ENCODE data around the gene TBC1D17.

TBC1D17 gene

DNA sequence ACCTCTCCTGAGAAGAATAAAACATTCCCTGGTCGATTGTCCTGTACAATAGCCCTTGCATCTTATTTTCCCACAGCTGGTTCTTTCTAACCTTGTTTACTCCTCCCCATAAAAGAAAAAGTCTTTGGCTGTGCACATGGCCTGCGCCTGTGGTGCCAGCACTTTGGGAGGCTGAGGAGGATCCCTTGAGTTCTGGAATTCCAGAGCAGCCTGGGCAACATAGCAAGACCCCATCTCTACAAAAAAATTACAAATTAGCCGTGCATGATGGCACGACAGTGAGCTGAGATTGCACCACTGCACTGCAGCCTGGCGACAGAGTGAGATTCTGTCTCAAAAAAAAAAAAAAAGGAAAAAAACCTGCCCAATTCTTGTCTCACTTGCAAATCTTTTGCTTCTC is 59.0 kb downstream of the TBC1D17 start:
- no peak for TF ChIP-seq EZH2phosphoT487 (IDR thresholded peaks at IDR 0.05; ENCODE audit: borderline replicate concordance)
- TF ChIP-seq, protein P1, sequence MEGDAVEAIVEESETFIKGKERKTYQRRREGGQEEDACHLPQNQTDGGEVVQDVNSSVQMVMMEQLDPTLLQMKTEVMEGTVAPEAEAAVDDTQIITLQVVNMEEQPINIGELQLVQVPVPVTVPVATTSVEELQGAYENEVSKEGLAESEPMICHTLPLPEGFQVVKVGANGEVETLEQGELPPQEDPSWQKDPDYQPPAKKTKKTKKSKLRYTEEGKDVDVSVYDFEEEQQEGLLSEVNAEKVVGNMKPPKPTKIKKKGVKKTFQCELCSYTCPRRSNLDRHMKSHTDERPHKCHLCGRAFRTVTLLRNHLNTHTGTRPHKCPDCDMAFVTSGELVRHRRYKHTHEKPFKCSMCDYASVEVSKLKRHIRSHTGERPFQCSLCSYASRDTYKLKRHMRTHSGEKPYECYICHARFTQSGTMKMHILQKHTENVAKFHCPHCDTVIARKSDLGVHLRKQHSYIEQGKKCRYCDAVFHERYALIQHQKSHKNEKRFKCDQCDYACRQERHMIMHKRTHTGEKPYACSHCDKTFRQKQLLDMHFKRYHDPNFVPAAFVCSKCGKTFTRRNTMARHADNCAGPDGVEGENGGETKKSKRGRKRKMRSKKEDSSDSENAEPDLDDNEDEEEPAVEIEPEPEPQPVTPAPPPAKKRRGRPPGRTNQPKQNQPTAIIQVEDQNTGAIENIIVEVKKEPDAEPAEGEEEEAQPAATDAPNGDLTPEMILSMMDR (conservative IDR thresholded peaks at IDR 0.05; ENCODE audit: low read length) = no peak
- Histone ChIP-seq H3K36me3 (ENCODE audit: insufficient read depth, low read length) (no peaks in the 10 kb centered on the region), H3K4me1 (ENCODE audit: insufficient read depth, low read length, poor library complexity, severe bottlenecking) (peaks cover 18% of the 10 kb centered on the region), H3K9ac (ENCODE audit: low read depth, low read length, poor library complexity, severe bottlenecking) (no peak overlapping the region), H4K20me1 (ENCODE audit: insufficient read depth, low read length, poor library complexity, severe bottlenecking) (no peaks in the 10 kb centered on the region), H3K4me2 (ENCODE audit: low read depth, low read length, poor library complexity, severe bottlenecking) (no peak overlapping the region), H3K27me3 (ENCODE audit: insufficient read depth, low read length, poor library complexity, severe bottlenecking) (no peaks in the 10 kb centered on the region), H2AFZ (ENCODE audit: low read length) (no peak overlapping the region), H3K79me2 (ENCODE audit: insufficient read depth, low read length) (0 out of 2 replicates have a peak, but pooled peaks cover 5% of the 10 kb centered on the region), H3F3A (ENCODE audit: low read depth) (peaks cover 10% of the 10 kb centered on the region; the same call in 1 of the 2 replicates), H3K9me2 (replicated peaks; ENCODE audit: low read depth, low read length) (no peaks in the 10 kb centered on the region), H3K9me3 (ENCODE audit: insufficient read depth, low read depth, low read length) (no peaks in the 10 kb centered on the region), H3K4me3 (ENCODE audit: low read length, poor library complexity, severe bottlenecking) (no peak overlapping the region)

DNA sequence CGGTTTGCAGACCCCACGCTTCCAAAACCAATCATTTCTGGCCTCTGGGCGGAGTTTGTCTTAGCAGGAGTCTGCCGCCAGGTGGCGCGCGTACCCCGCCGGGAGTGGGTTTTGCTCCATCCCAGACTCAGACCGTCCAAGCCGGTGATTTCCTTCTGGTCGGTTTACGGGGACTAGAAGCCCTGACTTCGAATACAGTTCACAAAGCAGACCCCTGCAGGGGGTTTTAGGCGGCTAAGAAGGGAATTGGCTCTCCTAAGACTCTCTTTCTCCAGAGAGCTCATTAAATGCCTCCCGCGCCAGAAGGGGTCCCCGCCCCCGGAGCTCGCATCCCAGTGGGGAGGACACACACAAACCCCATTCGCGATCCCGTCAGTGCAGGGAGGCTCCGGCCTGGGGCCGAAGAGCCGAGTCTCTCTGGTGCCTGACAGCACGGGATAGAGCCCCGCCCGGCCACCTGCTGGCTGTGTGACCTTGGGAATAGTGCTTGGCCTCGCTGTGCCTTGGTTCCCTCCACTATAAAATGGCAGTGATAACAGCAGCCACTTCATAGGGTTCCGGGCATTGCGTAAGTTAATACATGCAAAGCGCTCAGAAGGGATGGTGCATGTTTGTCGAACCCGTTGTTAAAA is 60.4 kb downstream of the TBC1D17 start:
- H3K9me2 ChIP-seq (replicated peaks; ENCODE audit: low read depth, low read length) = no peaks in the 10 kb centered on the region
- no peaks in the 10 kb centered on the region for H3K79me2 ChIP-seq (ENCODE audit: insufficient read depth, low read length)
- TF ChIP-seq EZH2phosphoT487 (IDR thresholded peaks at IDR 0.05; ENCODE audit: borderline replicate concordance) = no peak
- TF ChIP-seq, protein P1 (conservative IDR thresholded peaks at IDR 0.05; ENCODE audit: low read length) = peak; percentile 92
- H3K4me2 ChIP-seq (ENCODE audit: low read depth, low read length, poor library complexity, severe bottlenecking) = no peak overlapping the region
- H3K9me3 ChIP-seq (ENCODE audit: insufficient read depth, low read depth, low read length) = no peaks in the 10 kb centered on the region
- no peak overlapping the region for H3K9ac ChIP-seq (ENCODE audit: low read depth, low read length, poor library complexity, severe bottlenecking)
- H3K36me3 ChIP-seq (ENCODE audit: insufficient read depth, low read length) = no peaks in the 10 kb centered on the region
- no peak overlapping the region for H3K4me3 ChIP-seq (ENCODE audit: low read length, poor library complexity, severe bottlenecking)
- H3K4me1 ChIP-seq (ENCODE audit: insufficient read depth, low read length, poor library complexity, severe bottlenecking) = peaks cover 10% of the 10 kb centered on the region
- no peaks in the 10 kb centered on the region for H4K20me1 ChIP-seq (ENCODE audit: insufficient read depth, low read length, poor library complexity, severe bottlenecking)
- no peak overlapping the region for H2AFZ ChIP-seq (ENCODE audit: low read length)
- H3F3A ChIP-seq (ENCODE audit: low read depth) = peaks cover 2% of the 10 kb centered on the region; the same call in 1 of the 2 replicates
- no peaks in the 10 kb centered on the region for H3K27me3 ChIP-seq (ENCODE audit: insufficient read depth, low read length, poor library complexity, severe bottlenecking)

Data from Loucy (cell line).